HCT116 (cell line): Measurements from ENCODE around the gene PDE4D. TPM values are rescaled to one million over a fixed set of nuclear protein-coding genes. Genes with fewer than 3 reads are reported as not detected.

ENCODE experiments used
- ATAC-seq: fragments of 200-7000 bp; cut with Tn5 transposase; 2 replicates; pipeline ENCODE4 v1.9.1; 2020; ENCODE audit warnings: mild to moderate bottlenecking, moderate library complexity
- BruUV-seq: library from RNA; stranded (reverse); fragments of 400-500 nt; replicated peaks from 2 replicates; lab custom pipeline; 2021; lab: Mats Ljungman, UMichigan
- CTCF ChIA-PET: fragments of 300-600 bp; sonication (Branson Sonifier 250); formaldehyde crosslinking; loops from one replicate; lab custom pipeline; 2021; ENCODE audit warnings: antibody characterized with exemption; lab: Charles Lee
- POLR2A ChIA-PET: fragments of 300-600, 350-600 bp; sonication (Branson Sonifier 250); formaldehyde crosslinking; loops from one replicate; lab custom pipeline; 2021; ENCODE audit warnings: antibody characterized with exemption; lab: Charles Lee
- RAD21 ChIA-PET, 2 experiments: fragments of 300-600 bp; sonication (Branson Sonifier 250); formaldehyde crosslinking; loops; one replicate each; lab custom pipeline; 2023; ENCODE audit warnings: low total read pairs in 2 of 2; ENCODE audit not compliant: uncharacterized antibody in 2 of 2, unreplicated experiment in 2 of 2, low non-redundant PET in 1 of 2; lab: Charles Lee
- DNase-seq: peaks from one replicate; pipeline ENCODE4 v3.0.0-alpha.2; 2010; ENCODE audit warnings: low read depth, low spot score
- H2AFZ ChIP-seq: fragments of 200-600 bp; shearing (Covaris generic), sonication (generic); 2 replicates; pipeline ENCODE4 v1.6.1; 2017; ENCODE audit warnings: low read depth, mixed run types, mixed read lengths, antibody characterized with exemption, low read length; ENCODE audit not compliant: poor library complexity, severe bottlenecking
- H3K27ac ChIP-seq: 2 replicates; pipeline ENCODE4 v1.5.1; 2012; ENCODE audit warnings: low read depth, low read length
- H3K27me3 ChIP-seq: fragments of 200-600 bp; sonication (generic); 2 replicates; pipeline ENCODE4 v1.6.1; 2016; ENCODE audit warnings: mixed run types, low read length, mixed read lengths; ENCODE audit not compliant: insufficient read depth
- H3K36me3 ChIP-seq, 2 experiments: fragments of 200-500 bp in 1 of 2; fragments of 200-600 bp in 1 of 2; sonication (Bioruptor generic) in 1 of 2; sonication (generic) in 1 of 2; 2 replicates each; pipeline versions ENCODE4 v1.5.1 to v1.6.1; 2014 to 2016; ENCODE audit warnings: low read length in 2 of 2, inconsistent platforms in 1 of 2, mixed read lengths in 1 of 2, mixed run types in 1 of 2; ENCODE audit not compliant: insufficient read depth in 2 of 2, control insufficient read depth in 1 of 2
- H3K4me1 ChIP-seq, 2 experiments: fragments of 200-600 bp in 1 of 2; sonication (generic) in 1 of 2; 2 replicates each; pipeline versions ENCODE4 v1.5.1 to v1.6.1; 2012 to 2017; ENCODE audit warnings: low read length in 2 of 2, inconsistent platforms in 1 of 2, mild to moderate bottlenecking in 1 of 2, mixed read lengths in 1 of 2, mixed run types in 1 of 2, moderate library complexity in 1 of 2; ENCODE audit not compliant: insufficient read depth in 2 of 2, control insufficient read depth in 1 of 2
- H3K4me2 ChIP-seq: fragments of 200-600 bp; sonication (generic); 2 replicates; pipeline ENCODE4 v1.6.1; 2017; ENCODE audit warnings: mixed run types, low read length, mixed read lengths
- H3K4me3 ChIP-seq, 2 experiments: fragments of 200-600 bp in 1 of 2; sonication (generic) in 1 of 2; replicated peaks in 1 of 2; 2 replicates each; pipeline ENCODE4 v1.5.1; 2011 to 2016; ENCODE audit warnings: low read length in 2 of 2, control low read depth in 1 of 2, low read depth in 1 of 2, mild to moderate bottlenecking in 1 of 2, mixed read lengths in 1 of 2, mixed run types in 1 of 2
- H3K79me2 ChIP-seq: fragments of 200-600 bp; sonication (generic); 2 replicates; pipeline ENCODE4 v1.6.1; 2017; ENCODE audit warnings: mild to moderate bottlenecking, mixed run types, low read length, moderate library complexity, mixed read lengths; ENCODE audit not compliant: insufficient read depth
- H3K9ac ChIP-seq: fragments of 200-600 bp; sonication (generic); 2 replicates; pipeline ENCODE4 v1.6.1; 2016; ENCODE audit warnings: low read length, mixed read lengths
- H3K9me2 ChIP-seq: fragments of 200-600 bp; sonication (generic), shearing (Covaris generic); 2 replicates; pipeline ENCODE4 v1.6.1; 2017; ENCODE audit warnings: mixed run types, mild to moderate bottlenecking, moderate library complexity; ENCODE audit not compliant: insufficient read depth
- H3K9me3 ChIP-seq, 2 experiments: fragments of 200-500 bp in 1 of 2; fragments of 200-600 bp in 1 of 2; sonication (Bioruptor generic) in 1 of 2; sonication (generic) in 1 of 2; 2 replicates each; pipeline ENCODE4 v1.6.1; 2014 to 2017; ENCODE audit warnings: low read length in 2 of 2, mixed read lengths in 2 of 2, inconsistent platforms in 1 of 2, low read depth in 1 of 2, mild to moderate bottlenecking in 1 of 2, mixed run types in 1 of 2, moderate library complexity in 1 of 2; ENCODE audit not compliant: control insufficient read depth in 1 of 2, insufficient read depth in 1 of 2
- H4K20me1 ChIP-seq: fragments of 200-600 bp; sonication (generic), shearing (Covaris generic); 2 replicates; pipeline ENCODE4 v1.6.1; 2017; ENCODE audit warnings: mixed run types, mild to moderate bottlenecking, moderate library complexity; ENCODE audit not compliant: insufficient read depth
- CBX3 ChIP-seq: IDR thresholded peaks from 2 replicates; pipeline ENCODE4 v1.6.1; 2012; ENCODE audit warnings: low read depth
- EGR1 ChIP-seq: IDR thresholded peaks from 2 replicates; pipeline ENCODE4 v1.6.1; 2012; ENCODE audit warnings: low read depth
- ELF1 ChIP-seq: IDR thresholded peaks from 2 replicates; pipeline ENCODE4 v1.6.1; 2012; ENCODE audit warnings: low read depth, borderline replicate concordance
- FOSL1 ChIP-seq: IDR thresholded peaks from 2 replicates; pipeline ENCODE4 v1.6.1; 2012; ENCODE audit warnings: low read depth
- JUND ChIP-seq: IDR thresholded peaks from 2 replicates; pipeline ENCODE4 v1.6.1; 2012
- POLR2A ChIP-seq: IDR thresholded peaks from 2 replicates; pipeline ENCODE4 v1.7.0; 2011; ENCODE audit warnings: borderline replicate concordance; ENCODE audit not compliant: insufficient read depth, insufficient read length; ENCODE audit errors: extremely low read depth
- SIN3A ChIP-seq: IDR thresholded peaks from 2 replicates; pipeline ENCODE4 v1.6.1; 2012; ENCODE audit warnings: low read depth
- SRF ChIP-seq: IDR thresholded peaks from 2 replicates; pipeline ENCODE4 v1.6.1; 2012; ENCODE audit warnings: low read depth
- TCF7L2 ChIP-seq: IDR thresholded peaks from 2 replicates; pipeline ENCODE4 v1.7.0; 2011; ENCODE audit warnings: borderline replicate concordance, inconsistent platforms; ENCODE audit not compliant: insufficient read depth, insufficient read length; ENCODE audit errors: extremely low read depth
- ZNF274 ChIP-seq: fragments of 200-500 bp; sonication (Bioruptor generic); IDR thresholded peaks from 2 replicates; pipeline ENCODE4 v1.6.1; 2014; ENCODE audit warnings: mild to moderate bottlenecking, low read depth, low read length, inconsistent platforms
- intact Hi-C: fragments of 100-400 bp; cut with micrococcal nuclease; formaldehyde crosslinking; loops from 2 replicates; pipeline ENCODE4 v1.10.0; 2022
- total RNA-seq: library from RNA; stranded (reverse); gene quantifications from one replicate; pipeline ENCODE4 v1.2.1, GENCODE V29; 2021; ENCODE audit not compliant: unreplicated experiment
- TF ChIP-seq, protein P1 (sequence below): IDR thresholded peaks from 2 replicates; pipeline ENCODE4 v1.6.1; 2012
- TF ChIP-seq, protein P2 (sequence below): IDR thresholded peaks from 2 replicates; pipeline ENCODE4 v1.6.1; 2011; ENCODE audit warnings: mild to moderate bottlenecking, low read length, moderate library complexity; ENCODE audit not compliant: insufficient replicate concordance; ENCODE audit errors: extremely low read depth

Gene PDE4D
- total RNA-seq, 1 experiment from 2014 or later: 1.1 TPM

DNA sequence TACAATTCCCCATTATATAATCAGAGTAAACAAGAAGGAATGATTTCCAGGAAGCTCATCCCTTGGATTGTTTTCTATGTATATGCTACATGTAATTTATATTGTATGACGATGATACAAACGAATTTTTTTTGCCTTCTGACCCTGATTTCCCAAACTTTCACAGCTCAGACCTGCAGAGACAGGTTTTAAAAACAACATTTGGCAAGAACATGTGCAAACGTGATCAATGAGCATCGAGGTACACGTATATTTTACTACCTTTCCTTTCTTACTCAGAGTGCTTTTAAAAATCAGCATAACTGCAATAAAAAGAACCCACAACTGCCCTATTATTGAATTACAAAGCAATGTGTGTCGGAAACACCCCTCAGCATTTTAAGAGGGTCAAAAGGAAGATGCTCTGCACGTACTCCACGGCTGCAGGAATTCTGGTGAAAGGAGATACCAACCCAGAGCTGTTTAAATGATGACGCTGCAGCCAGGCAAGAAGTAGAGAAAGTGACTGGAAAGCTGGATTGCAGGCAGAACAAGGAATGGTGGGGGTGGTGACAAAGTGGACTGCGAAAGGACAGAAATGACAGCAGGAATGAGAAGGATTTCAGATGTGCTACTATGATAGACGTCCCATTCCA lies 777.2 kb downstream of the PDE4D start:
- ChIA-PET CTCF (no interaction called here), RAD21 (no interaction called here), POLR2A (no interaction called here)
- Histone ChIP-seq H3K4me3 (no peak overlapping the region), H3K9me2 (no peaks in the 10 kb centered on the region), H3K4me1 (no peaks in the 10 kb centered on the region), H3K36me3 (no peaks in the 10 kb centered on the region), H4K20me1 (no peaks in the 10 kb centered on the region), H3K4me2 (no peak overlapping the region), H3K9me3 (no peaks in the 10 kb centered on the region), H3K27me3 (no peaks in the 10 kb centered on the region), H3K9ac (no peak overlapping the region), H2AFZ (no peak overlapping the region), H3K79me2 (no peaks in the 10 kb centered on the region), H3K27ac (no peak overlapping the region)
- TF ChIP-seq SRF (no peak), TCF7L2 (no peak), ZNF274 (no peak)
- TF ChIP-seq, protein P1, sequence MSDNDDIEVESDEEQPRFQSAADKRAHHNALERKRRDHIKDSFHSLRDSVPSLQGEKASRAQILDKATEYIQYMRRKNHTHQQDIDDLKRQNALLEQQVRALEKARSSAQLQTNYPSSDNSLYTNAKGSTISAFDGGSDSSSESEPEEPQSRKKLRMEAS: no peak
- ATAC-seq: no peak
- no peak for DNase-seq
- intact Hi-C loops: no loop called here
- no TSS peak for BruUV-seq

DNA sequence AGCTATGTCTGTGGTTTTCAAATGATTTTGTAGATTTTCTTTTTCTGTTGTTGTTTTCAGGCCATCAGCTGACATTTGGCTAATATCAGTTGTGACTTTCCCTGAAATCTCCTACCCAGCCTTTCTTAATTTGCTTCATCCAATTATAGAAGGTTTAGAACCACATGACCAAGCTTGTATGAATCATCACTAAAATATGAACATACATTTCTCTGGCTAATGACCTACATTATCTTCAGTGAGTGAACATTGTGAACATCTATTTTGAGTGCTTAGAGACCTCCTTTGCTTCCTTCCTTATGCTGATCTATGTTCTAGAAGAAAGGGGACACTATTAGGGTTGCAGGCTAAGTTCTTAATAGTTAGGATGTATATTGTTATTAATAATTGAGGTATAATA lies 778.2 kb downstream of the PDE4D start:
- DNase-seq (no peak), ATAC-seq (no peak)
- ChIA-PET POLR2A (no interaction called here), RAD21 (no interaction called here), CTCF (no interaction called here)
- H3K4me2 ChIP-seq: no peak overlapping the region
- no peak overlapping the region for H2AFZ ChIP-seq
- no peak overlapping the region for H3K4me3 ChIP-seq
- H3K27me3 ChIP-seq: no peaks in the 10 kb centered on the region
- no peaks in the 10 kb centered on the region for H4K20me1 ChIP-seq
- H3K9ac ChIP-seq: no peak overlapping the region
- no peak overlapping the region for H3K27ac ChIP-seq
- no peaks in the 10 kb centered on the region for H3K36me3 ChIP-seq
- H3K9me2 ChIP-seq: no peaks in the 10 kb centered on the region
- intact Hi-C loops: no loop called here
- H3K9me3 ChIP-seq: no peaks in the 10 kb centered on the region
- H3K4me1 ChIP-seq: no peaks in the 10 kb centered on the region
- TF ChIP-seq EGR1: no peak
- no peak for TF ChIP-seq SIN3A
- TF ChIP-seq POLR2A: no peak
- TF ChIP-seq FOSL1: no peak
- TF ChIP-seq, protein P2, sequence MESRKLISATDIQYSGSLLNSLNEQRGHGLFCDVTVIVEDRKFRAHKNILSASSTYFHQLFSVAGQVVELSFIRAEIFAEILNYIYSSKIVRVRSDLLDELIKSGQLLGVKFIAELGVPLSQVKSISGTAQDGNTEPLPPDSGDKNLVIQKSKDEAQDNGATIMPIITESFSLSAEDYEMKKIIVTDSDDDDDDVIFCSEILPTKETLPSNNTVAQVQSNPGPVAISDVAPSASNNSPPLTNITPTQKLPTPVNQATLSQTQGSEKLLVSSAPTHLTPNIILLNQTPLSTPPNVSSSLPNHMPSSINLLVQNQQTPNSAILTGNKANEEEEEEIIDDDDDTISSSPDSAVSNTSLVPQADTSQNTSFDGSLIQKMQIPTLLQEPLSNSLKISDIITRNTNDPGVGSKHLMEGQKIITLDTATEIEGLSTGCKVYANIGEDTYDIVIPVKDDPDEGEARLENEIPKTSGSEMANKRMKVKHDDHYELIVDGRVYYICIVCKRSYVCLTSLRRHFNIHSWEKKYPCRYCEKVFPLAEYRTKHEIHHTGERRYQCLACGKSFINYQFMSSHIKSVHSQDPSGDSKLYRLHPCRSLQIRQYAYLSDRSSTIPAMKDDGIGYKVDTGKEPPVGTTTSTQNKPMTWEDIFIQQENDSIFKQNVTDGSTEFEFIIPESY: no peak
- no peak for TF ChIP-seq ELF1
- no peak for TF ChIP-seq CBX3
- TF ChIP-seq JUND: no peak
- H3K79me2 ChIP-seq: no peaks in the 10 kb centered on the region
- BruUV-seq: no TSS peak
